Activated CD8-positive, alpha-beta memory T cell treated with anti-CD3 and anti-CD28 coated beads for 1 hour (primary cell): ENCODE data around the gene RMND5A.
"Not testable (repeated sequence)": the region's sequence is repeated elsewhere in the genome, so short reads cannot be mapped to it uniquely, and the experiment has no call there.

Experiments used
- DNase-seq, 2 donors: peaks; one replicate each; pipeline ENCODE4 v3.0.0-alpha.2; 2020; ENCODE audit warnings: low read depth in 1 of 2; ENCODE audit errors: extremely low read depth in 1 of 2

RMND5A gene

GRCh38 chr2:86708126-86708525 is 12.0 kb upstream of the RMND5A start:
- DNase-seq = not testable (repeated sequence)

DNA sequence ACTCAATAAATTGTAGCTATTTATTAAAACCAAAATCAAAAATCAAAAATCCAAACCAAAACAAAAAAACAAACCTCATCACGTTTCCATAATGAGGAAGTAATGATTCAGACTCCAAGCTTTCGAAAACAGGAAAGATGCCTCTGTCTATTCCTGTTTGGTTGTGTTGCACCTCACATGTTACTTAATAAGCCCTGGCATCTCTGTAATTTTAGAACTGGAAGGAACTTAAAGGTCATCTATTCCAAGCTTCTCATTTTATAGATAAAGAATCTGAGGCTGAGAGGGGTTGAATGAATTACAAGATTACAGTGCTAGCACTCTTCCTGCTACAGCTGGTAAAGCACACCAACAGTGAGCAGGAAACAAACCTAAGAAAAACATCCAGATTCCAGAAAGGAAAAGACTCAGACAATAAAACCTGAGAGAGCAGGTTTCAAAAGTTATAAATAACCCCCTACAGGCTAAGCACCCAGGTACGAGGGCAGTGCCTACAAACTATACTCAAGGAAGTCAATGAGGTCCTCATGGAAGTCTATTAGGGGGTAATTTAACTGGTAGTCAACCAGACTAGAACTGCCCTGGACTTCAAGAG is 5.4 kb upstream of the RMND5A start:
- not testable (repeated sequence) for DNase-seq

DNA sequence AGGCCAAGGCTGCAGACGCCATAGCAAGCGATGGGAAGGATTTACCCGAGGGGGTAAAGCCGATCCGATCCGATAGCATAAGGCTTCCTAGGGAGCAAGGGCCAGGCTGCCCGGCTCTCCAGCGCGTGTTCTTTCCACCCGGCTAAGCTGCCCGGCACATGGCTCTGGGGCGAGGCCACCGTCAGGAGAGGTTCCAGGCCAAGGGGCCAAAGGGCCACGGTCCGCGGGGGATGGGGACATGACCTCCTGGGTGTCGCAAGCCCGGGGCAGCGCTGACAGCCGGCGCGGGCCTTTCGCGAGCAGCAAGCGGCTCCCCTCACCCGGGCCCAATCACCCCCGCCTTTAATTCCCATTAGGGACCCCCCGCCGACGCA is 841 bp upstream of the RMND5A start:
- not testable (repeated sequence) for DNase-seq

GRCh38 chr2:86720540-86721320 is 639 bp downstream of the RMND5A start:
- DNase-seq = peak in 1 of 2 donors; percentile 33

GRCh38 chr2:86725706-86726105 is 5.6 kb downstream of the RMND5A start:
- not testable (repeated sequence) for DNase-seq

- DNase-seq = not testable (repeated sequence)
Observed at GRCh38 chr2:86732040-86732525, 12.0 kb downstream of the RMND5A start.

GRCh38 chr2:86732837-86733236 is 12.7 kb downstream of the RMND5A start:
- DNase-seq = not testable (repeated sequence)

GRCh38 chr2:86733528-86733927 is 13.4 kb downstream of the RMND5A start:
- DNase-seq = not testable (repeated sequence)

DNA sequence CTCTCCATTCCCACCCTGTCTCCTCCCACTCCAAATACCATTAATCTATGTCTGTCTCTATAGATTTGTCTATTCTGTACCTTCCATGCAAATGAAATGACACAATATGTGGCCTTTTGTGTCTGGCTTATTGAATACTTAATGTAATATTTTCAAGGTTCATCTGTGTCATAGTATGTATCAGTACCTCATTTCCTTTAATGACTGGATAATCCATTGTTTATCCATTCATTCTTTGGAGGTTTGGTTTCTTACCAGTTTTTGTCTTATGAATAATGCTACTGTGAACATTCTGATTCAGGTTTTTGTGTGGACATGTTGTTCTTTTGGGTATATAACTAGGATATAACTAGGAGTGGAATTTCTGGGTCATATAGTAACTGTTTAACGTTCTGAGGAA is 14.8 kb downstream of the RMND5A start:
- DNase-seq = not testable (repeated sequence)

DNA sequence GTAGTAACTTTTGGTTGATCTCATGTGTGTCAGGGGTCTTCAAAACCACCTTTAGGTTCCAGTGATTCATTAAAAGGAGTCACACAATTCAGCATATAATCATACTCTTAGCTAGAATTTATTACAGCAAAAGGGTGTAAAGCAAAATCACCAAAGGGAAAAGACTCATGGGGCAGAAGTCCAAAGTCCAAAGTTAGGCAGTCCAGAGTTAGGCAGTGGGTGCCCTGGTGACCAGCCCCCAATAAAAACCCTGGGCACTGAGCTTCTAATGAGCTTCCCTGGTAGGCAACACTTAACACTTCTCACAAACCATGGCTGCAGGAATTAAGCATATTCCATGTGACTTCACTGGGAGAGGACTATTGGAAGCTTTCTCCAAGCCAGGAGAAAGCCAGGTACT is 19.4 kb downstream of the RMND5A start:
- not testable (repeated sequence) for DNase-seq

DNA sequence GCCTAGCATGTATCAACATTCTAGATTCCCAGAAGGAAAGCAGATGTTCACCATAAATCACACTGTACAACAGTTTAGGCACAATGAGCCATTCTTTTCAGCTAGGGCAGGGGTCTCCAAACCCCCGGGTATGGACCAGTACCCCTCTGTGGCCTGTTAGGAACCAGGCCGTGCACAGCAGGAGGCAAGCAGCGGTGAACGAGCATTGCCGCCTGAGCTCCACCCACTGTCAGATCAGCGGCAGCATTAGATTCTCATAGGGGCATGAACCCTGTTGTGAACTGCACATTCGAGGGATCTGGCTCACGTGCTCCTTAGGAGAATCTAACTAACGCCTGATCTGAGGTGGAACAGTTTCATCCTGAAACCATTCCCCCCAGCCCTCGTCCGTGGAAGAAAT is 19.8 kb downstream of the RMND5A start:
- DNase-seq = not testable (repeated sequence)

GRCh38 chr2:86741889-86742498 is 21.9 kb downstream of the RMND5A start:
- DNase-seq = not testable (repeated sequence)

- no peak for DNase-seq
Observed at GRCh38 chr2:86744152-86744551, 24.1 kb downstream of the RMND5A start.

GRCh38 chr2:86746939-86747338 is 26.8 kb downstream of the RMND5A start:
- no peak for DNase-seq

DNA sequence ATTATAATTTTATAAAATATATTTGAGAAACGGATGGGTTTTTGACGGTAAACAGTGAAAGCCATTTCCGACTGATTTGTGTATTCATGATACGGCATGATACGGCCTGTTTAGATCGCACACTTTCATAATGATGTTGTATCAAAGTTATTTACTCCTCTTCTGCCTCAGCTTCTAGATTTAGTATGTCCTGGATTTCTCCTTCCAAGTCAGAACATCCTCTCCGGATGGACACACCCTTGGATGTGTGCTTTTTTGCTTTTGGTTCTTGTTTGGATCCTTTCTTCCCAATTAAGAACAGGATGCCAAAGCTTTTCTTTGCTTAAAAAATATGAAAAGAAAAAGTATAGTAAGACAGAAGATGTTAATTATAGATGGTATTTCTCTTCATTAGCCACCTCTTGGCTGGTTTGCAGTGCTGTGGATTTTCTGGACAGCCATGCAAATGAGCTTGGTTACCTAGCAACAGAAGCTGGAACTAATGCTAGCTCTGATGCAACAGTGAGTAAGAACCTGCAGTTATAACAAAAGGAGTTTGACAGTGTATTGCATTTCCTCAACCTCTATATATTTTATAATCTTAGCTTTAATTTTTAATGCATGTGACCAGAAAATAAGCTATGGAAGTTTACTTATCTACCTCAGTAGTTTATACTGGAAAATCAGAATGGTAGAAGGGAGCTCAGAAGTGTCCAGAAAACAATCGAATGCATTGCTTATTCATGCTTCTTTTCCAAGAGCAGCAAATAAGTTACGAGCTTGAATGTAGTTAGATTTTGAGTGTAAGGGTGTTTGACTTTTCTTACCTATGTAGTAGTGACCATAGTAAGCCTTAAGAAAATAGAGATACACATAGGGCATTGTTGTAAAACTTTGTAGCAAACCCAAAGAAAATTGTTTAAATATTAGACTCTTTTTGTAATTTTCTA is 27.9 kb downstream of the RMND5A start:
- DNase-seq = no peak

GRCh38 chr2:86750240-86750839 is 30.2 kb downstream of the RMND5A start:
- no peak for DNase-seq

DNA sequence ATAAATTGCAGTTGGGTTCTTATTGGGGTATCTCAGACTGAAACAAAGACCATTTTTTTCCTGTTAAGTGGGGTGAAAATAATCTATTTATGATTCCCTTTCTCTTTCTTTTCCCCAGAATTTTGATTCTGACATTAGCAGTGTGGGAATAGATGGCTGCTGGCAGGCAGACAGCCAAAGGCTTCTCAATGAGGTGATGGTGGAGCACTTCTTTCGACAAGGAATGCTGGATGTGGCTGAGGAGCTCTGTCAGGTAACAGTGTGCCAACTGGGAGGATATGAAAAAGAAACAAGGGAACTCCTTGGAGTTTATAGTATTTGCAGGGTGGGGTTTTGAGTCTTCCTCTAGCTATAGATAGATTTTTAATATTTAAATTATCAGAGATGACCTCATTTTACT is 31.7 kb downstream of the RMND5A start:
- DNase-seq = no peak

DNA sequence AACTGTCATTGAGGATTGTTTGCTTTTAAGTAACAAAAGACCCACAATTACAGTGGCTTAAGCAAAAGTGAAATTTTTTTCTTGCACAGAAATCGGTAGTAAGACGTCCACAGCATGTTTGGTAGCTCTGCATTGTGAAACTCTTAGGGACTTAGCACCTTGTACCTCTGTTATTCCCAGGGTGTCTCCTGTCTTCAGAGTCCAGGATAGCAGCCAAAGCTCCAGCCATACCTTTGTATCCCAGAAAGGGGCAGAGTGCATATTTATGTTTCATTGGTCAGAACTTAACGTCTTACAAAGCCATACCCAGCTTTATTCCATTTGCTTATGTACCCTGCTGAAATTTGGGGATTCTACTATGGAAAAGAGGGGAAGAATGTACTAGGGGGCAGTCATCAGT is 32.8 kb downstream of the RMND5A start:
- no peak for DNase-seq

DNA sequence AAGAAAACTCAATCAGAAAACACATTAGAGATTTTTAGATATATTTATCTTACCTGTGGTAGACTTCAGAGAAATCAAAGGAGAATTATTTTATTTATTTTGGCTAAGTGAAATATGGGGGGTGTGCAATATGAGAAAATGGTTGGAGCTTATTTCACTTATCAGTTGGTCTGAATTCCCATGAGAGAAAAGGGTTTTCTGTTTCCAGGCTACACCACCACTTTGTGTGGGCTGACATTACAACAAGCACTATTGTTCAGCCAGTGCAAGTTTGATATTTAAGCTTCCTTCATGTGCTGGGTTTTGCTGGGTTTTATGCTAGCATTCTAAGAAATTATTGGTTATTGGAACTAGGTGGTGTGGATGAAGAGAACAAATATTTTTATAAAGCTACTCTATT is 33.5 kb downstream of the RMND5A start:
- DNase-seq = no peak

DNA sequence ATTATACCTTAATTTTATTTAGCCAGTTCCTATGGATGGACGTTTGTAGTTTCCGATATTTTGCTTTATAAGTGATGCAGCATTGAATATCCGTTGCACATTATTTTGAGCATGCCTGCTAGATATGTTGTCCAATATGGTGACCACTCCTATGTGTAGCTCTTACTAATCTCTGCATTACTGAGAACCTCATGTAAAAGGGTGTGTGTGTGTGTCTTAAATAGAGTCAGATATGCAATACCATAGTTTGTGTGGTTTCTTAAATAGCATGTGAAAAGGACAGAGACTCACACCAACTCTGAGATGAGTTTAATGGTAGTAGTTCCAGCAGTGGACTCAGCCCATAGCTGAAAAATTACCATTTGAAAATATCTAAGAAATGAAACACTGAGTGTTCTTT is 38.3 kb downstream of the RMND5A start:
- no peak for DNase-seq
